GM12891 (cell line): ENCODE measurements around the gene TBX6.
A peak's percentile ranks its signal among the peaks of the same experiment; 100 is the strongest.

ENCODE experiments used
- DNase-seq: peaks from one replicate; pipeline ENCODE4 v3.0.0; 2011; ENCODE audit warnings: low spot score; ENCODE audit not compliant: insufficient read length
- FAIRE-seq: peaks from 2 replicates; lab custom pipeline; 2011; peaks lifted over from hg19 to GRCh38; lab: Jason Lieb, UNC
- PAX5 ChIP-seq: IDR thresholded peaks from 2 replicates; pipeline ENCODE4 v1.6.1; 2011; ENCODE audit warnings: low read length, moderate library complexity, mild to moderate bottlenecking; ENCODE audit not compliant: insufficient read depth, severe bottlenecking
- POLR2A ChIP-seq: IDR thresholded peaks from 2 replicates; pipeline ENCODE4 v1.6.1; 2011; ENCODE audit warnings: low read depth, low read length, control low read depth
- POLR2AphosphoS5 ChIP-seq: IDR thresholded peaks from 2 replicates; pipeline ENCODE4 v1.6.1; 2011; ENCODE audit warnings: low read depth, low read length, control low read depth
- POU2F2 ChIP-seq: IDR thresholded peaks from 2 replicates; pipeline ENCODE4 v1.6.1; 2011; ENCODE audit warnings: low read depth, mild to moderate bottlenecking, control low read depth, low read length, moderate library complexity
- SPI1 ChIP-seq: IDR thresholded peaks from 2 replicates; pipeline ENCODE4 v1.6.1; 2011; ENCODE audit warnings: low read depth, low read length, control low read depth
- TAF1 ChIP-seq: IDR thresholded peaks from 2 replicates; pipeline ENCODE4 v1.6.1; 2011; ENCODE audit warnings: low read depth, low read length, control low read depth

The TBX6 gene

GRCh38 chr16:30086291-30087140 is 5.2 kb downstream of the TBX6 start:
- no peak for TF ChIP-seq POLR2A
- no peak for TF ChIP-seq TAF1
- no peak for TF ChIP-seq PAX5
- TF ChIP-seq SPI1 = no peak
- TF ChIP-seq POU2F2 = no peak
- FAIRE-seq (no peak), DNase-seq (no peak)

- no peak for FAIRE-seq
- no peak for TF ChIP-seq PAX5
- TF ChIP-seq POU2F2 = no peak
- no peak for TF ChIP-seq SPI1
- no peak for TF ChIP-seq POLR2A
- no peak for TF ChIP-seq TAF1
- TF ChIP-seq POLR2AphosphoS5 = no peak
- DNase-seq = no peak
Measured at GRCh38 chr16:30085820-30086219, 5.9 kb downstream of the TBX6 start.

GRCh38 chr16:30085247-30085646 is 6.5 kb downstream of the TBX6 start:
- DNase-seq = no peak
- TF ChIP-seq SPI1 = no peak
- no peak for TF ChIP-seq PAX5
- FAIRE-seq = peak; percentile 45

- FAIRE-seq (no peak), DNase-seq (no peak)
- TF ChIP-seq TAF1 = no peak
- no peak for TF ChIP-seq PAX5
- no peak for TF ChIP-seq SPI1
- no peak for TF ChIP-seq POU2F2
- TF ChIP-seq POLR2A = no peak
- no peak for TF ChIP-seq POLR2AphosphoS5
Measured at GRCh38 chr16:30084816-30085159, 6.9 kb downstream of the TBX6 start.

- FAIRE-seq (no peak), DNase-seq (no peak)
- TF ChIP-seq POLR2AphosphoS5 (no peak), TAF1 (no peak), SPI1 (no peak), POLR2A (no peak), PAX5 (no peak), POU2F2 (no peak)
Measured at GRCh38 chr16:30084096-30084815, 7.5 kb downstream of the TBX6 start.

GRCh38 chr16:30083216-30084055 is 8.3 kb downstream of the TBX6 start:
- TF ChIP-seq TAF1 = no peak
- FAIRE-seq = no peak
- no peak for DNase-seq

- no peak for FAIRE-seq
Measured at GRCh38 chr16:30082545-30083090, 9.1 kb downstream of the TBX6 start.

GRCh38 chr16:30079480-30079879 is 12.2 kb downstream of the TBX6 start:
- DNase-seq = no peak
- FAIRE-seq = no peak
- TF ChIP-seq SPI1 = no peak
- TF ChIP-seq TAF1 = no peak
- TF ChIP-seq POLR2AphosphoS5 = no peak
- TF ChIP-seq POLR2A = no peak
- no peak for TF ChIP-seq POU2F2
- TF ChIP-seq PAX5 = no peak

More at GRCh38 chr16:30082545-30083090, 9.1 kb downstream of the TBX6 start:
- TF ChIP-seq POLR2A (no peak), PAX5 (no peak), POLR2AphosphoS5 (no peak), TAF1 (no peak), SPI1 (no peak), POU2F2 (no peak)
- no peak for DNase-seq

- no peak for DNase-seq
- no peak for TF ChIP-seq POU2F2
- FAIRE-seq = no peak
Measured at GRCh38 chr16:30078744-30079143, 13.0 kb downstream of the TBX6 start.

- no peak for DNase-seq
- no peak for FAIRE-seq
Measured at GRCh38 chr16:30077656-30078055, 14.1 kb downstream of the TBX6 start.

More at GRCh38 chr16:30077656-30078055, 14.1 kb downstream of the TBX6 start:
- TF ChIP-seq POU2F2 (no peak), SPI1 (no peak), POLR2AphosphoS5 (no peak), POLR2A (no peak), TAF1 (no peak), PAX5 (no peak)
